Measurements from ENCODE around the gene TMPRSS11D. TPM values are rescaled to one million over a fixed set of nuclear protein-coding genes. Genes with fewer than 3 reads are reported as not detected.

Gene TMPRSS11D
- total RNA-seq, 2 experiments from 2014 or later: not detected

DNA sequence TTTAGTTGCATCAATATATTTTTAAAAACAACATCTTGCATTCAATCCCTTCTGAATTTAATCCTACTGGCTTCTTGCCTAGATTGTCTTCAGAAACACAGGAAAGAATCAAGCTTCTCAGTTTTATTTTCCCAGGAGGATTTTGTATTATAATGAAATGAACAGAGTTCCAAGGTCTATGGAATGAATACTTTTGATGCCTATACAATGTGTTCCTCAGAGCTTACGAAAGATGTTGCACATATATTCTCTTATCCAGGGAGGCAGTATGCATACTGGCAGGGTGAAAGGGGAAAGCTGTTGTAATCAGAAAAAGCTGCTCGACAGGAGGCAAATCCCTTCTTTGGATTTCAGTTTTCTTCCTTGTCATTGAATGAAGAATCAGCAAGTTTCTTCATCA, 8.8 kb downstream of the TMPRSS11D start:
- ATAC-seq (no peak), DNase-seq (no peak)
- TF ChIP-seq, protein P1, sequence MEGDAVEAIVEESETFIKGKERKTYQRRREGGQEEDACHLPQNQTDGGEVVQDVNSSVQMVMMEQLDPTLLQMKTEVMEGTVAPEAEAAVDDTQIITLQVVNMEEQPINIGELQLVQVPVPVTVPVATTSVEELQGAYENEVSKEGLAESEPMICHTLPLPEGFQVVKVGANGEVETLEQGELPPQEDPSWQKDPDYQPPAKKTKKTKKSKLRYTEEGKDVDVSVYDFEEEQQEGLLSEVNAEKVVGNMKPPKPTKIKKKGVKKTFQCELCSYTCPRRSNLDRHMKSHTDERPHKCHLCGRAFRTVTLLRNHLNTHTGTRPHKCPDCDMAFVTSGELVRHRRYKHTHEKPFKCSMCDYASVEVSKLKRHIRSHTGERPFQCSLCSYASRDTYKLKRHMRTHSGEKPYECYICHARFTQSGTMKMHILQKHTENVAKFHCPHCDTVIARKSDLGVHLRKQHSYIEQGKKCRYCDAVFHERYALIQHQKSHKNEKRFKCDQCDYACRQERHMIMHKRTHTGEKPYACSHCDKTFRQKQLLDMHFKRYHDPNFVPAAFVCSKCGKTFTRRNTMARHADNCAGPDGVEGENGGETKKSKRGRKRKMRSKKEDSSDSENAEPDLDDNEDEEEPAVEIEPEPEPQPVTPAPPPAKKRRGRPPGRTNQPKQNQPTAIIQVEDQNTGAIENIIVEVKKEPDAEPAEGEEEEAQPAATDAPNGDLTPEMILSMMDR (IDR thresholded peaks at IDR 0.05): no peak
- Mint-ChIP-seq H3K27me3 (peaks cover 4% of the 10 kb centered on the region), H3K4me1 (ENCODE audit: low read depth) (no peaks in the 10 kb centered on the region), H3K36me3 (ENCODE audit: low read depth) (no peaks in the 10 kb centered on the region), H3K4me3 (no peak overlapping the region), H3K27ac (no peak overlapping the region), H3K9me3 (no peaks in the 10 kb centered on the region)
- CTCF ChIA-PET: no interaction called here
- intact Hi-C loops (cut with micrococcal nuclease): no loop called here
- POLR2A ChIA-PET: no interaction called here

DNA sequence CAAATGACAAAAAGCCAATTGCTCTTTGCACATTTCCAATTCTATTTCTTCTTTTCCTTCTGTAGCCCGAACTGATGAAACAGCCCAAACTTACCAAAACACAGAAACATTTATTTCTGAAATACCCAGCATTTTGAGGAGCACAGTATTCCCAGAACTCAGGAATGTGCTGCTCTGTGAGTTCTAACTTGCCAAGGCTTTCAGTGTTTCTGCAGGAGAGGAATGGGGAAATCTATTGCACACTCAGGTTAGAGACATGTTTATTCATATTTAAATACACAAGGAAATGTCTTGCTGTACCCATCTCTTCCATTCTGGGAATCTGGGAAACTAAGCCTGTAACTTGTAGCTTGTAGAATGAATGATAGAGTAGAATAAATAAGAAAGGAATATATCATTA, 10.7 kb downstream of the TMPRSS11D start:
- Mint-ChIP-seq H3K27ac (no peak overlapping the region), H3K4me3 (no peak overlapping the region), H3K27me3 (peaks cover 4% of the 10 kb centered on the region), H3K36me3 (ENCODE audit: low read depth) (no peaks in the 10 kb centered on the region), H3K9me3 (no peaks in the 10 kb centered on the region), H3K4me1 (ENCODE audit: low read depth) (no peaks in the 10 kb centered on the region)
- POLR2A ChIA-PET: no interaction called here
- CTCF ChIA-PET: no interaction called here
- DNase-seq: no peak
- TF ChIP-seq, protein P1 (IDR thresholded peaks at IDR 0.05): no peak
- intact Hi-C loops (cut with micrococcal nuclease): no loop called here
- no peak for ATAC-seq

DNA sequence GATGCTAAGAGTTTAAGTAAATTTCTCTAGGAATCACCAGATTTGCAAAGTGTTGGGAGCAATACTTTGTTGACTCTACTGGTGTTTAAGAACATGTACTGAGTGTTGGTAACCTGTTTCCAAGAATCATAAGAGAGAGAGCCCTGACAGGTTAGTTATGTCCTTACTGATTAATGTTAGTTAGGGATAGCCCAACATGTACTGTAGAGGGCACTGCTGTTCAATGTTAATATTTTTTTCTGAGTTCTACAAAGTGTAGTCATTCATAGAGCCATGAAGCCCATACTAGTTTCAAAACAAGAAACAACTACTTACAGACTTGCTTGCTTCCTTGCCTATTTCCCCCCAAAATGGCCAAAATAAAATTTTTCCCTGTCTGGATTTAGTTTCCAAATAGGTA, 11.9 kb downstream of the TMPRSS11D start:
- TF ChIP-seq, protein P1 (IDR thresholded peaks at IDR 0.05): no peak
- Mint-ChIP-seq H3K4me3 (no peak overlapping the region), H3K27ac (no peak overlapping the region), H3K36me3 (ENCODE audit: low read depth) (no peaks in the 10 kb centered on the region), H3K9me3 (no peaks in the 10 kb centered on the region), H3K4me1 (ENCODE audit: low read depth) (no peaks in the 10 kb centered on the region), H3K27me3 (peaks cover 3% of the 10 kb centered on the region)
- CTCF ChIA-PET: no interaction called here
- intact Hi-C loops (cut with micrococcal nuclease): no loop called here
- DNase-seq: no peak
- peak; percentile 45 for ATAC-seq
- POLR2A ChIA-PET: no interaction called here

DNA sequence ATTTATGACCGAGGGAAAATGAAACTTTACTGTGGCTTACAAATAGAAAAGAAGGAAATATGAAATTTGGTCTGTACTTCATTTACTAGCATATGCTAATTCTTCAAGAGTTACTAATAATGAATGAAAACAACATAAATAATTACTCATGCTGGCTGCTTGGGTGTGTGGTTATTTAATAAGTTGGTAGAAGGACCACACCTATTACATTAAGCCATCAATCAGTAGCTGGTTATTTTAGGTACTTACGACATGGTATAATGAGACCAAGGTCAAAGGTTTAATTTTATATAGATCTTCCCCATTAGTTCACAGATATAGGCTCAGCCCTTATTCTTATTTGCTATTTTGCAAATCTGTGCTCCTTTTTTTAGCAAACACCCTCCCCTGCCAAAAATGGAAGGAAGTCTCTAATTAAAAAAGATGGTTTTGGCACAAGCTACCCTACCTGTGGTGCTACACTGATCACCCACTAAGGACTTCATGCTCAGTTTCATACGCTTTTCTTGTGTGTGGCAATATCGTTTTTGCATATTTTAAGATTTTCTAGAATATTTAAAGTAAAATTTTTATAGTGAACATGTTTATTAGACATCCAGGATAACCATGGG, 14.1 kb downstream of the TMPRSS11D start:
- H3K9me3 Mint-ChIP-seq: peaks cover 2% of the 10 kb centered on the region
- intact Hi-C loops (cut with micrococcal nuclease): no loop called here
- ChIA-PET CTCF (interaction anchor here (1.3 kb wide), 1 partner anchor 123 kb away, joined by 4 read pairs; no protein-coding TSS in a partner anchor), POLR2A (no interaction called here)
- H3K4me1 Mint-ChIP-seq (ENCODE audit: low read depth): no peaks in the 10 kb centered on the region
- TF ChIP-seq, protein P1 (IDR thresholded peaks at IDR 0.05): no peak
- DNase-seq (no peak), ATAC-seq (no peak)
- H3K27me3 Mint-ChIP-seq: peaks cover 4% of the 10 kb centered on the region
- H3K4me3 Mint-ChIP-seq: no peak overlapping the region
- H3K36me3 Mint-ChIP-seq (ENCODE audit: low read depth): no peaks in the 10 kb centered on the region
- no peak overlapping the region for H3K27ac Mint-ChIP-seq

DNA sequence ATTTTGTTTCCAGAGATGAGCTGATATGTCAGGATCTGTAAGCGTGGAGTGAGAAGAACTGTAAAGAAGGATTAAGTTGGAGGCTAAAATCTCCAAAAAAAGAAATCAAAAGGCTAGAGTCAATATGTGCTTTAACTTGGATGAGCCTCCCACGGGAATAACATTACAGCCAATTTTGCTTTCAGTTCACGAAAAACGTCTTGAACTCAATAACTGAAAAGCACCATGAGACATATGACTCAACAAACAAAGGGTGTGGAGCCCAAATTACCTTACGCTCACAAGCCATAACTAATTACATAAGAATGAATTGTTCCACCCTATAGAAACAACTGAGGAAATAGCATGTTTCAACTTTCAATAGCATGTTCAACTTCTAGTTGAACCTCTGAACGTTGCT, 22.3 kb downstream of the TMPRSS11D start:
- CTCF ChIA-PET: interaction anchor here (1.2 kb wide), 1 partner anchor 49 kb away, joined by 5 read pairs; no protein-coding TSS in a partner anchor
- H3K4me3 Mint-ChIP-seq: no peak overlapping the region
- H3K4me1 Mint-ChIP-seq (ENCODE audit: low read depth): no peaks in the 10 kb centered on the region
- intact Hi-C loops (cut with micrococcal nuclease): no loop called here
- ATAC-seq (no peak), DNase-seq (no peak)
- H3K27ac Mint-ChIP-seq: no peak overlapping the region
- H3K9me3 Mint-ChIP-seq: peaks cover 3% of the 10 kb centered on the region
- peaks cover 8% of the 10 kb centered on the region for H3K27me3 Mint-ChIP-seq
- TF ChIP-seq, protein P1 (IDR thresholded peaks at IDR 0.05): no peak
- POLR2A ChIA-PET: no interaction called here
- H3K36me3 Mint-ChIP-seq (ENCODE audit: low read depth): no peaks in the 10 kb centered on the region

All from activated CD8-positive, alpha-beta T cell treated with anti-CD3 and anti-CD28 coated beads for 36 hours (primary cell).